GM23248 (cell line): ENCODE measurements around the gene ISOC2. TPM values are rescaled to one million over a fixed set of nuclear protein-coding genes. Genes with fewer than 3 reads are reported as not detected.

Experiments
- DNase-seq: peaks from one replicate; pipeline ENCODE4 v3.0.0-alpha.2; 2015
- H2AFZ ChIP-seq: fragments of 200-600 bp; sonication (generic); 2 replicates; pipeline ENCODE4 v1.6.1; 2016; ENCODE audit warnings: antibody characterized with exemption
- H3F3A ChIP-seq: fragments of 200-600 bp; sonication (generic); 2 replicates; pipeline ENCODE4 v1.6.1; 2016; ENCODE audit warnings: mild to moderate bottlenecking, antibody characterized with exemption, mixed run types; ENCODE audit not compliant: insufficient read depth
- H3K27ac ChIP-seq: fragments of 200-600 bp; sonication (generic); 2 replicates; pipeline ENCODE4 v1.5.1; 2016; ENCODE audit warnings: mild to moderate bottlenecking
- H3K27me3 ChIP-seq: fragments of 200-600 bp; sonication (generic); replicated peaks from 2 replicates; pipeline ENCODE4 v1.6.1; 2016; ENCODE audit warnings: mild to moderate bottlenecking; ENCODE audit not compliant: insufficient read depth
- H3K36me3 ChIP-seq: fragments of 200-600 bp; sonication (generic); 2 replicates; pipeline ENCODE4 v1.6.1; 2016; ENCODE audit warnings: low read depth, mild to moderate bottlenecking
- H3K4me1 ChIP-seq: fragments of 200-600 bp; sonication (generic); 2 replicates; pipeline ENCODE4 v1.6.1; 2016; ENCODE audit warnings: mild to moderate bottlenecking; ENCODE audit not compliant: insufficient read depth
- H3K4me2 ChIP-seq: fragments of 200-600 bp; sonication (generic); one replicate; pipeline ENCODE4 v1.6.1; 2016; ENCODE audit warnings: mild to moderate bottlenecking; ENCODE audit not compliant: unreplicated experiment
- H3K4me3 ChIP-seq: fragments of 200-600 bp; sonication (generic); 2 replicates; pipeline ENCODE4 v1.5.1; 2016; ENCODE audit warnings: mild to moderate bottlenecking
- H3K79me2 ChIP-seq: fragments of 200-600 bp; sonication (generic); 2 replicates; pipeline ENCODE4 v1.6.1; 2016; ENCODE audit warnings: mild to moderate bottlenecking; ENCODE audit not compliant: insufficient read depth
- H3K9ac ChIP-seq: fragments of 200-600 bp; sonication (generic); 2 replicates; pipeline ENCODE4 v1.6.1; 2016; ENCODE audit warnings: mild to moderate bottlenecking
- H3K9me2 ChIP-seq: fragments of 200-600 bp; sonication (generic); 2 replicates; pipeline ENCODE4 v1.6.1; 2016; ENCODE audit warnings: mixed run types, mild to moderate bottlenecking, moderate library complexity; ENCODE audit not compliant: insufficient read depth
- H3K9me3 ChIP-seq: fragments of 200-600 bp; sonication (generic); one replicate; pipeline ENCODE4 v1.6.1; 2017; ENCODE audit warnings: low read depth
- H4K20me1 ChIP-seq: fragments of 200-600 bp; sonication (generic); 2 replicates; pipeline ENCODE4 v1.6.0; 2016; ENCODE audit not compliant: insufficient read depth
- EZH2 ChIP-seq: fragments of 200-600 bp; sonication (generic); IDR thresholded peaks from 2 replicates; pipeline ENCODE4 v1.6.1; 2018; ENCODE audit warnings: antibody characterized with exemption, mild to moderate bottlenecking; ENCODE audit not compliant: insufficient read depth, poor library complexity, severe bottlenecking
- EZH2phosphoT487 ChIP-seq: fragments of 200-600 bp; sonication (generic); IDR thresholded peaks from 2 replicates; pipeline ENCODE4 v1.6.1; 2018; ENCODE audit warnings: antibody characterized with exemption, moderate library complexity, mild to moderate bottlenecking, low read depth; ENCODE audit not compliant: insufficient read depth
- WGBS, 2 experiments: methylation state at CpG; one replicate each; pipeline ENCODE4 v1.1.6; 2015 to 2017; ENCODE audit warnings: low lambda C conversion rate in 2 of 2, low coverage in 1 of 2; ENCODE audit errors: missing lambda C conversion rate in 2 of 2; 5-methylcytosine and 5-hydroxymethylcytosine counted together
- in situ Hi-C: fragments of 300-500 bp; cut with MboI; formaldehyde crosslinking; loops from 2 replicates; pipeline ENCODE4 v1.15.0; 2020
- polyA plus RNA-seq: library from polyadenylated mRNA; unstranded; fragments of >200 nt; fragmentation: Nextera tagmentation; extraction: Ambion mirVana; gene quantifications from 2 replicates; pipeline ENCODE4 v1.2.1, GENCODE V29; 2016
- total RNA-seq: library from RNA; depleted of rRNA; stranded (reverse); fragments of >200 nt; shearing (Covaris generic); gene quantifications from 2 replicates; pipeline ENCODE4 v1.2.3, GENCODE V29; 2014

Gene ISOC2
- total and polyA plus RNA-seq, 2 experiments from 2014 or later: 34.0 to 103 TPM

- no peak for DNase-seq
- H3K4me2 ChIP-seq: no peak overlapping the region
- no peaks in the 10 kb centered on the region for H3K9me2 ChIP-seq
- in situ Hi-C loops: no loop called here
- no peaks in the 10 kb centered on the region for H3K36me3 ChIP-seq
- H3K4me1 ChIP-seq: peaks cover 9% of the 10 kb centered on the region
- no peaks in the 10 kb centered on the region for H4K20me1 ChIP-seq
- H3K27me3 ChIP-seq: no peaks in the 10 kb centered on the region
- no peaks in the 10 kb centered on the region for H3K9me3 ChIP-seq
- no peak overlapping the region for H2AFZ ChIP-seq
- H3K79me2 ChIP-seq: no peaks in the 10 kb centered on the region
- no peak overlapping the region for H3K9ac ChIP-seq
- TF ChIP-seq EZH2: no peak
- no peak for TF ChIP-seq EZH2phosphoT487
- H3K27ac ChIP-seq: no peak overlapping the region
- H3F3A ChIP-seq: no peaks in the 10 kb centered on the region
- H3K4me3 ChIP-seq: no peak overlapping the region
- WGBS, 2 experiments: 73 to 74% methylated on average over 4 of the region's 4 CpGs
These were observed 4.8 kb upstream of the ISOC2 start for GRCh38 chr19:55466241-55466614.

GRCh38 chr19:55465460-55466240, 4.2 kb upstream of the ISOC2 start:
- H3K9ac ChIP-seq: no peak overlapping the region
- TF ChIP-seq EZH2phosphoT487: no peak
- TF ChIP-seq EZH2: no peak
- no peak overlapping the region for H2AFZ ChIP-seq
- DNase-seq: peak; percentile 19
- WGBS, 2 experiments: 66 to 69% methylated on average over 11 of the region's 11 CpGs
- H3K9me2 ChIP-seq: no peaks in the 10 kb centered on the region
- no peak overlapping the region for H3K4me2 ChIP-seq
- no peaks in the 10 kb centered on the region for H3K36me3 ChIP-seq
- no peaks in the 10 kb centered on the region for H3K79me2 ChIP-seq
- H4K20me1 ChIP-seq: no peaks in the 10 kb centered on the region
- no peaks in the 10 kb centered on the region for H3K9me3 ChIP-seq
- H3K4me3 ChIP-seq: no peak overlapping the region
- H3F3A ChIP-seq: peaks cover under 1% of the 10 kb centered on the region; the same call in 1 of the 2 replicates
- in situ Hi-C loops: no loop called here
- no peak overlapping the region for H3K27ac ChIP-seq
- peaks cover 9% of the 10 kb centered on the region for H3K4me1 ChIP-seq
- no peaks in the 10 kb centered on the region for H3K27me3 ChIP-seq

GRCh38 chr19:55464662-55465054, 3.2 kb upstream of the ISOC2 start, which contains the start of gene C19orf85:
TSS of gene C19orf85 (minus strand) at chr19:55464751. CDS start at chr19:55464554, 197 bp downstream.
- no peaks in the 10 kb centered on the region for H3K9me3 ChIP-seq
- H3K4me3 ChIP-seq: no peak within 1 kb of the TSS
- H3K9me2 ChIP-seq: no peaks in the 10 kb centered on the region
- H3K4me2 ChIP-seq: no peak within 1 kb of the TSS
- WGBS, 2 experiments: 62 to 79% methylated on average over 10 to 14 of the region's 14 CpGs
- H4K20me1 ChIP-seq: no peaks in the 10 kb centered on the region
- TF ChIP-seq EZH2phosphoT487 (no peak), EZH2 (no peak)
- in situ Hi-C loops: no loop called here
- H2AFZ ChIP-seq: no peak within 1 kb of the TSS
- H3K36me3 ChIP-seq: no peaks in the 10 kb centered on the region
- peaks cover 16% of the 10 kb centered on the region for H3K4me1 ChIP-seq
- no peaks in the 10 kb centered on the region for H3K79me2 ChIP-seq
- H3F3A ChIP-seq: peaks cover 11% of the 10 kb centered on the region; the same call in 1 of the 2 replicates
- no peak within 1 kb of the TSS for H3K9ac ChIP-seq
- H3K27ac ChIP-seq: no peak within 1 kb of the TSS
- DNase-seq: no peak
- no peaks in the 10 kb centered on the region for H3K27me3 ChIP-seq

- no peaks in the 10 kb centered on the region for H3K27me3 ChIP-seq
- in situ Hi-C loops: no loop called here
- no peak for TF ChIP-seq EZH2
- no peak for TF ChIP-seq EZH2phosphoT487
- H3K9ac ChIP-seq: no peak overlapping the region
- DNase-seq: no peak
- 59 to 64% methylated on average over 23 of the region's 23 CpGs for WGBS, 2 experiments
- no peaks in the 10 kb centered on the region for H3K9me2 ChIP-seq
- no peak overlapping the region for H3K4me2 ChIP-seq
- no peak overlapping the region for H3K27ac ChIP-seq
- H3K9me3 ChIP-seq: no peaks in the 10 kb centered on the region
- H3K79me2 ChIP-seq: no peaks in the 10 kb centered on the region
- H4K20me1 ChIP-seq: no peaks in the 10 kb centered on the region
- H3K4me3 ChIP-seq: no peak overlapping the region
- H2AFZ ChIP-seq: no peak overlapping the region
- H3F3A ChIP-seq: peaks cover 11% of the 10 kb centered on the region; the same call in 1 of the 2 replicates
- no peaks in the 10 kb centered on the region for H3K36me3 ChIP-seq
- peaks cover 16% of the 10 kb centered on the region for H3K4me1 ChIP-seq
These were observed 2.7 kb upstream of the ISOC2 start for GRCh38 chr19:55464039-55464661.
